OCI-LY1 (cell line): ENCODE results near the gene MSH3.

ENCODE experiments used
- H2AFZ ChIP-seq: fragments of 200-600 bp; sonication (generic), shearing (Covaris generic); 2 replicates; pipeline ENCODE4 v1.6.0; 2014; ENCODE audit warnings: antibody characterized with exemption, mild to moderate bottlenecking, low read length
- H3F3A ChIP-seq: fragments of 200-600 bp; sonication (generic), shearing (Covaris generic); 2 replicates; pipeline ENCODE4 v1.6.0; 2014; ENCODE audit warnings: mild to moderate bottlenecking, antibody characterized with exemption, low read length, moderate library complexity; ENCODE audit not compliant: insufficient read depth
- H3K27ac ChIP-seq: fragments of 200-600 bp; sonication (generic); 2 replicates; pipeline ENCODE4 v1.5.1; 2014; ENCODE audit warnings: low read length, mixed run types, mild to moderate bottlenecking, low read depth; ENCODE audit not compliant: poor library complexity, severe bottlenecking
- H3K27me3 ChIP-seq: fragments of 200-600 bp; sonication (generic); 2 replicates; pipeline ENCODE4 v1.6.0; 2014; ENCODE audit warnings: antibody characterized with exemption, mild to moderate bottlenecking, low read length, moderate library complexity; ENCODE audit not compliant: insufficient read depth
- H3K36me3 ChIP-seq: fragments of 200-600 bp; sonication (generic); 2 replicates; pipeline ENCODE4 v1.6.1; 2014; ENCODE audit warnings: mild to moderate bottlenecking, antibody characterized with exemption, low read length, moderate library complexity, mixed read lengths; ENCODE audit not compliant: insufficient read depth
- H3K4me1 ChIP-seq: fragments of 200-600 bp; sonication (generic); 2 replicates; pipeline ENCODE4 v1.5.1; 2014; ENCODE audit warnings: mild to moderate bottlenecking, low read length, moderate library complexity; ENCODE audit not compliant: insufficient read depth, severe bottlenecking
- H3K4me2 ChIP-seq: fragments of 200-600 bp; sonication (generic), shearing (Covaris generic); 2 replicates; pipeline ENCODE4 v1.6.1; 2014; ENCODE audit warnings: low read length
- H3K4me3 ChIP-seq: fragments of 200-600 bp; sonication (generic); 2 replicates; pipeline ENCODE4 v1.5.1; 2014; ENCODE audit warnings: low read length, low read depth, mild to moderate bottlenecking, mixed read lengths; ENCODE audit not compliant: poor library complexity, severe bottlenecking
- H3K79me2 ChIP-seq: fragments of 200-600 bp; shearing (Covaris generic); 2 replicates; pipeline ENCODE4 v1.6.1; 2016; ENCODE audit warnings: mixed run types, low read length, mixed read lengths; ENCODE audit not compliant: insufficient read depth
- H3K9ac ChIP-seq: fragments of 200-600 bp; sonication (generic), shearing (Covaris generic); 2 replicates; pipeline ENCODE4 v1.6.1; 2014; ENCODE audit warnings: mild to moderate bottlenecking, low read length, mixed read lengths
- H3K9me2 ChIP-seq: fragments of 200-600 bp; sonication (generic), shearing (Covaris generic); 2 replicates; pipeline ENCODE4 v1.6.1; 2014; ENCODE audit warnings: low read depth, mild to moderate bottlenecking, low read length, mixed read lengths
- H3K9me3 ChIP-seq: fragments of 200-600 bp; shearing (Covaris generic); 2 replicates; pipeline ENCODE4 v1.6.1; 2014; ENCODE audit warnings: low read length, mixed read lengths
- H4K20me1 ChIP-seq: fragments of 200-600 bp; sonication (generic), shearing (Covaris generic); 2 replicates; pipeline ENCODE4 v1.6.0; 2016; ENCODE audit warnings: mild to moderate bottlenecking, low read length; ENCODE audit not compliant: insufficient read depth
- CTCF ChIP-seq: fragments of 200-600 bp; sonication (generic), shearing (Covaris generic); IDR thresholded peaks from 2 replicates; pipeline ENCODE4 v1.5.1; 2017; ENCODE audit warnings: mild to moderate bottlenecking, antibody characterized with exemption, low read length, moderate library complexity, mixed read lengths
- EZH2 ChIP-seq: fragments of 200-600 bp; sonication (generic), shearing (Covaris generic); IDR thresholded peaks from 2 replicates; pipeline ENCODE4 v1.8.0; 2017; ENCODE audit warnings: borderline replicate concordance, mixed run types, mild to moderate bottlenecking, antibody characterized with exemption, low read length, moderate library complexity, mixed read lengths

MSH3 gene

GRCh38 chr5:80799041-80799440 lies 144.6 kb downstream of the MSH3 start:
- H3K36me3 ChIP-seq: peaks cover 17% of the 10 kb centered on the region
- H2AFZ ChIP-seq: no peak overlapping the region
- no peak overlapping the region for H3K4me3 ChIP-seq
- H3K4me1 ChIP-seq: no peaks in the 10 kb centered on the region
- no peaks in the 10 kb centered on the region for H3K9me2 ChIP-seq
- H3K27ac ChIP-seq: no peak overlapping the region
- H3K9me3 ChIP-seq: no peaks in the 10 kb centered on the region
- TF ChIP-seq CTCF (no peak), EZH2 (no peak)
- no peaks in the 10 kb centered on the region for H4K20me1 ChIP-seq
- H3K9ac ChIP-seq: no peak overlapping the region
- no peak overlapping the region for H3K4me2 ChIP-seq
- H3K27me3 ChIP-seq: no peaks in the 10 kb centered on the region
- no peaks in the 10 kb centered on the region for H3F3A ChIP-seq
- no peaks in the 10 kb centered on the region for H3K79me2 ChIP-seq

- Histone ChIP-seq H3K9me2 (no peaks in the 10 kb centered on the region), H3K4me2 (no peak overlapping the region), H3K27ac (no peak overlapping the region), H2AFZ (no peak overlapping the region), H3K4me3 (no peak overlapping the region), H3K79me2 (no peaks in the 10 kb centered on the region), H3K9me3 (no peaks in the 10 kb centered on the region), H3K27me3 (no peaks in the 10 kb centered on the region), H3K36me3 (peaks cover 12% of the 10 kb centered on the region), H3K4me1 (no peaks in the 10 kb centered on the region), H3K9ac (no peak overlapping the region), H3F3A (no peaks in the 10 kb centered on the region), H4K20me1 (no peaks in the 10 kb centered on the region)
- TF ChIP-seq CTCF: no peak
- no peak for TF ChIP-seq EZH2
Measured at GRCh38 chr5:80799573-80799972, 145.1 kb downstream of the MSH3 start.

- H3F3A ChIP-seq: no peaks in the 10 kb centered on the region
- H3K27me3 ChIP-seq: no peaks in the 10 kb centered on the region
- no peak overlapping the region for H3K9ac ChIP-seq
- no peaks in the 10 kb centered on the region; the same call in none of the 2 replicates for H3K36me3 ChIP-seq
- no peak overlapping the region for H2AFZ ChIP-seq
- no peaks in the 10 kb centered on the region for H3K79me2 ChIP-seq
- TF ChIP-seq EZH2: no peak
- no peak for TF ChIP-seq CTCF
- no peaks in the 10 kb centered on the region for H3K9me2 ChIP-seq
- H3K27ac ChIP-seq: no peak overlapping the region
- no peaks in the 10 kb centered on the region for H3K4me1 ChIP-seq
- H3K4me3 ChIP-seq: no peak overlapping the region
- H3K9me3 ChIP-seq: no peaks in the 10 kb centered on the region
- no peak overlapping the region for H3K4me2 ChIP-seq
- H4K20me1 ChIP-seq: no peaks in the 10 kb centered on the region
Measured at GRCh38 chr5:80804332-80804731, 149.9 kb downstream of the MSH3 start.
